HL-60 (cell line): ENCODE data around the gene CXXC5.

Experiments used
- DNase-seq, 2 experiments: peaks; one replicate each; pipeline ENCODE4 v3.0.0-alpha.2; 2010 to 2020; ENCODE audit warnings: low read depth in 1 of 2, low spot score in 1 of 2
- H3K27ac ChIP-seq: fragments of 250-450 bp; sonication (Bioruptor Pico); replicated peaks from 2 replicates; pipeline ENCODE4 v1.5.1; 2020; ENCODE audit warnings: mild to moderate bottlenecking, moderate library complexity
- H3K27me3 ChIP-seq: fragments of 250-450 bp; sonication (Bioruptor Pico); 2 replicates; pipeline ENCODE4 v1.5.1; 2021; ENCODE audit warnings: mild to moderate bottlenecking, moderate library complexity; ENCODE audit not compliant: insufficient read depth, poor library complexity, severe bottlenecking
- H3K4me3 ChIP-seq: replicated peaks from 2 replicates; pipeline ENCODE4 v1.5.1; 2011; ENCODE audit warnings: mild to moderate bottlenecking, control low read depth, low read length; ENCODE audit not compliant: insufficient read depth
- CTCF ChIP-seq: IDR thresholded peaks from one replicate; pipeline ENCODE4 v1.5.1; 2011; ENCODE audit warnings: low read length, control low read depth, inconsistent platforms; ENCODE audit not compliant: insufficient read depth
- GABPA ChIP-seq: IDR thresholded peaks from 2 replicates; pipeline ENCODE4 v1.6.1; 2012; ENCODE audit warnings: low read depth
- POLR2AphosphoS5 ChIP-seq: IDR thresholded peaks from 2 replicates; pipeline ENCODE4 v1.6.1; 2012; ENCODE audit warnings: low read depth
- SPI1 ChIP-seq: IDR thresholded peaks from 2 replicates; pipeline ENCODE4 v1.6.1; 2012; ENCODE audit warnings: low read depth, mild to moderate bottlenecking, borderline replicate concordance
- TF ChIP-seq, protein P1 (sequence below): IDR thresholded peaks from 2 replicates; pipeline ENCODE4 v1.6.1; 2012; ENCODE audit warnings: low read depth; ENCODE audit not compliant: insufficient replicate concordance

The CXXC5 gene

DNA sequence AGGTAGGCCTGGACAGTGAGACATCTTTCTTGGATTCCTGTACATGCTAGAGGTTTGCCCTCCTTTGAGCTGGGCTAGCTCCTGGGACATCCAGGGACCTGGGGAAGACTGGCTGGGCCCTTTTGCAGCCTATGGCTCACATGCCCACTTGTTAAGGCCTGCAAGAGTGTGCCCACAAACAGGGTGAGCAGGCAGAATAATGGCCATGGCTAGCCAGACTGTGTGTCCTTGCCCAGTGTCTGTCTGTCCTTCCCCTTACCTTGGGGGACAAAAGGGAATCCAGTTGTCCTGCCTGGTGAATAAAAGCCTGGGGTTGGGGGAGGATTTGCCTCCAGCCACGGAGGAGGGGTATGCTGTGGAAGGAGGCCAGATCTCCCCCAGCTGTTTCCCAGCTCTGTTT, 13.0 kb upstream of the CXXC5 start:
- H3K4me3 ChIP-seq, result no peak overlapping the region
- H3K27me3 ChIP-seq, result no peaks in the 10 kb centered on the region
- no peak overlapping the region for H3K27ac ChIP-seq
- no peak for DNase-seq
- TF ChIP-seq POLR2AphosphoS5, result no peak
- TF ChIP-seq GABPA, result no peak

- peak in 1 of 2 experiments; percentile 33 for DNase-seq
- TF ChIP-seq CTCF, result peak; percentile 8
- TF ChIP-seq SPI1, result peak; percentile 31; the same call in 1 of the 2 replicates
- TF ChIP-seq POLR2AphosphoS5, result no peak
- H3K4me3 ChIP-seq, result no peak overlapping the region
- H3K27ac ChIP-seq, result no peak overlapping the region
- H3K27me3 ChIP-seq, result no peaks in the 10 kb centered on the region
Measured at GRCh38 chr5:139635606-139636206, 12.4 kb upstream of the CXXC5 start.

DNA sequence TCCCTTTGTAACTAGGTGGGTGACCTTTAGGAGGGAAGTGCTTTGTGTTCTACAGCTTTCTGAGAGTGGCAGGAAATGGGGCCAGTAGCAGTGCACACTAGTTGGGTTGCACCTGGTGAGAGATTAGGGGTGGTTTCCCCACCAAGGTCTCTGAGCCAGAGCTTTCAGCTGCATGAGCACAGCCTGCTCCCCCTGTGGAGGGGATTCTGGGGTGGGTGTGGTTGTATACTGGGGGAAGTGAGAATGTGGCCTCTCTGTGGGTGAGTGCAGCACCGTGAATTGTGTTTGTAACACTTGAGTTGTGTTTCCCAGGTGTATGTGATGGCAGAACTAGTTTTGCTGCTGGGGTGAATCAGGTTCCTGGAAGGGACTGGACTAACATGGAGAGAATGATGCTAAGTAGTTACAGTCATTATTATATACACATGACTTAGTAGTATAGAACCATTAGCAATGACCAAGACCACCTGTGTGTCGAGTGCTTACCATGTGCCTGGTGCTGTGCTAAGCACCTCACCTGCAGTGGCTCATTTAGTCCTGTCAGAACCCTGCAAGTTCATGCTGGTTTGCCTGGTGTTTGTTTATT, 11.8 kb upstream of the CXXC5 start:
- no peak overlapping the region for H3K4me3 ChIP-seq
- no peak overlapping the region for H3K27ac ChIP-seq
- H3K27me3 ChIP-seq, result no peaks in the 10 kb centered on the region
- TF ChIP-seq, protein P1, sequence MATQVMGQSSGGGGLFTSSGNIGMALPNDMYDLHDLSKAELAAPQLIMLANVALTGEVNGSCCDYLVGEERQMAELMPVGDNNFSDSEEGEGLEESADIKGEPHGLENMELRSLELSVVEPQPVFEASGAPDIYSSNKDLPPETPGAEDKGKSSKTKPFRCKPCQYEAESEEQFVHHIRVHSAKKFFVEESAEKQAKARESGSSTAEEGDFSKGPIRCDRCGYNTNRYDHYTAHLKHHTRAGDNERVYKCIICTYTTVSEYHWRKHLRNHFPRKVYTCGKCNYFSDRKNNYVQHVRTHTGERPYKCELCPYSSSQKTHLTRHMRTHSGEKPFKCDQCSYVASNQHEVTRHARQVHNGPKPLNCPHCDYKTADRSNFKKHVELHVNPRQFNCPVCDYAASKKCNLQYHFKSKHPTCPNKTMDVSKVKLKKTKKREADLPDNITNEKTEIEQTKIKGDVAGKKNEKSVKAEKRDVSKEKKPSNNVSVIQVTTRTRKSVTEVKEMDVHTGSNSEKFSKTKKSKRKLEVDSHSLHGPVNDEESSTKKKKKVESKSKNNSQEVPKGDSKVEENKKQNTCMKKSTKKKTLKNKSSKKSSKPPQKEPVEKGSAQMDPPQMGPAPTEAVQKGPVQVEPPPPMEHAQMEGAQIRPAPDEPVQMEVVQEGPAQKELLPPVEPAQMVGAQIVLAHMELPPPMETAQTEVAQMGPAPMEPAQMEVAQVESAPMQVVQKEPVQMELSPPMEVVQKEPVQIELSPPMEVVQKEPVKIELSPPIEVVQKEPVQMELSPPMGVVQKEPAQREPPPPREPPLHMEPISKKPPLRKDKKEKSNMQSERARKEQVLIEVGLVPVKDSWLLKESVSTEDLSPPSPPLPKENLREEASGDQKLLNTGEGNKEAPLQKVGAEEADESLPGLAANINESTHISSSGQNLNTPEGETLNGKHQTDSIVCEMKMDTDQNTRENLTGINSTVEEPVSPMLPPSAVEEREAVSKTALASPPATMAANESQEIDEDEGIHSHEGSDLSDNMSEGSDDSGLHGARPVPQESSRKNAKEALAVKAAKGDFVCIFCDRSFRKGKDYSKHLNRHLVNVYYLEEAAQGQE, result no peak
- TF ChIP-seq GABPA, result no peak
- no peak for TF ChIP-seq CTCF
- no peak for TF ChIP-seq SPI1
- no peak for TF ChIP-seq POLR2AphosphoS5
- DNase-seq, result peak in 1 of 2 experiments; percentile 22

- TF ChIP-seq SPI1, result no peak
- peak overlapping the region; percentile 35 for H3K4me3 ChIP-seq
- no peaks in the 10 kb centered on the region for H3K27me3 ChIP-seq
- no peak for DNase-seq
- H3K27ac ChIP-seq, result no peak overlapping the region
Measured at GRCh38 chr5:139636975-139637408, 11.2 kb upstream of the CXXC5 start.

DNA sequence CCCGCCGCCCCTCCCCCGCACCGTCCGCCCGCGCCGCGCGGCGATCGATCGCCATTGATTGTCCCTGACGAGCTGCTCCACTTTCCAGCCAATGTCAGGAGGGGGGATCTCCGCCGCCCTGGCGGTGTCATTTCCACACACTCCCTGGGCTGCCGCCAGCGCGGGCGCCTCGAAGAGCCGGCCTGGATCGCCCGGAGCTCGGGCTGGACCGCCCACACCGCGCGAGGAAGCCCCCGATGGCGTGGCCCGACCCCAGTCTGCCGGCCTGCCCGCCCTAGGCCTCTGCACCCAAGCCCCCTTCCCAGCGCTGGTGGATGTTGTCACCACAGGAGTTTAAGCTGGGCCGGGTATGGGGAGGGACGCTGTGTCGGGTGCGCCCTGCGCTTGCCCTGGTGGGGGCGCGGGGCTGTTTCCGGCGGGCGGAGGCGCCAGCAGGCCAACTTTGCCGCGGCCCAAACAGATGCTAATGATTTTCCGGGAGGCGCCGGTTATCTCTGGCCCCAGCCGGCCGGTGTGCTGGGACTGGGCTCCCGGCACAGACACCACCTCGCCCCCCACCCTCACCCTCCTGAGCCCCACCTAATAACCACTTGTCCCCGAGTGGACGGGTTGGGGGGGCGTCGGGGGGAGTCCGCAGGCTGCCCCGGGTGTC, 10.6 kb upstream of the CXXC5 start:
- DNase-seq, result peak in 1 of 2 experiments; percentile 59

More for the DNA sequence above, 10.6 kb upstream of the CXXC5 start:
- Histone ChIP-seq H3K4me3 (peak overlapping the region; percentile 35), H3K27me3 (no peaks in the 10 kb centered on the region), H3K27ac (peak overlapping the region; percentile 72)
- TF ChIP-seq, protein P1, result no peak
- TF ChIP-seq POLR2AphosphoS5 (no peak), SPI1 (no peak), GABPA (peak; percentile 18; the same call in 1 of the 2 replicates), CTCF (no peak)
